Activated CD8-positive, alpha-beta memory T cell treated with anti-CD3 and anti-CD28 coated beads for 48 hours (primary cell): ENCODE measurements around the gene DCLRE1B.

Experiments used
- DNase-seq, 3 experiments: peaks; one replicate each; pipeline ENCODE4 v3.0.0-alpha.2; 2020; ENCODE audit warnings: low read depth in 2 of 3, low spot score in 2 of 3

DCLRE1B gene

GRCh38 chr1:113904674-113905434 is at the start of gene DCLRE1B, which contains the start of gene AP4B1:
TSS of gene DCLRE1B (plus strand) at chr1:113905326. CDS start at chr1:113905587, 261 bp downstream.
TSS of gene AP4B1 (minus strand) at chr1:113904799. CDS start at chr1:113904717, 82 bp downstream.
- DNase-seq = peak; percentile 84 to 97 (median 91)

GRCh38 chr1:113855630-113856400 is 49.3 kb upstream of the DCLRE1B start:
- DNase-seq = no peak

GRCh38 chr1:113856401-113856790 is 48.7 kb upstream of the DCLRE1B start:
- DNase-seq = no peak

GRCh38 chr1:113857776-113858175 is 47.4 kb upstream of the DCLRE1B start:
- no peak for DNase-seq

GRCh38 chr1:113858418-113858817 is 46.7 kb upstream of the DCLRE1B start:
- no peak for DNase-seq

- DNase-seq = no peak
Measured at GRCh38 chr1:113858982-113859381, 46.1 kb upstream of the DCLRE1B start.

GRCh38 chr1:113859478-113860175 is 45.5 kb upstream of the DCLRE1B start:
- no peak for DNase-seq

GRCh38 chr1:113860891-113861290 is 44.2 kb upstream of the DCLRE1B start:
- DNase-seq = no peak

GRCh38 chr1:113861641-113862040 is 43.5 kb upstream of the DCLRE1B start:
- no peak for DNase-seq

GRCh38 chr1:113868387-113869083 is 36.6 kb upstream of the DCLRE1B start:
- no peak for DNase-seq

- DNase-seq = no peak
Measured at GRCh38 chr1:113870778-113871177, 34.3 kb upstream of the DCLRE1B start.

- DNase-seq = peak in 2 of 3 experiments; percentile 56 to 57
Measured at GRCh38 chr1:113871597-113872113, 33.5 kb upstream of the DCLRE1B start, which contains the start of gene PTPN22. TSS of gene PTPN22 (minus strand) at chr1:113871712.

- no peak for DNase-seq
Measured at GRCh38 chr1:113872219-113872935, 32.7 kb upstream of the DCLRE1B start.

GRCh38 chr1:113874012-113874879 is 30.9 kb upstream of the DCLRE1B start:
- DNase-seq = no peak

GRCh38 chr1:113875714-113876113 is 29.4 kb upstream of the DCLRE1B start:
- DNase-seq = no peak

GRCh38 chr1:113876176-113876575 is 28.9 kb upstream of the DCLRE1B start:
- DNase-seq = no peak

GRCh38 chr1:113879739-113880038 is 25.4 kb upstream of the DCLRE1B start:
- no peak for DNase-seq

GRCh38 chr1:113881661-113882060 is 23.5 kb upstream of the DCLRE1B start:
- DNase-seq = no peak
